ENCODE results near the gene B3GNT8.

DNA sequence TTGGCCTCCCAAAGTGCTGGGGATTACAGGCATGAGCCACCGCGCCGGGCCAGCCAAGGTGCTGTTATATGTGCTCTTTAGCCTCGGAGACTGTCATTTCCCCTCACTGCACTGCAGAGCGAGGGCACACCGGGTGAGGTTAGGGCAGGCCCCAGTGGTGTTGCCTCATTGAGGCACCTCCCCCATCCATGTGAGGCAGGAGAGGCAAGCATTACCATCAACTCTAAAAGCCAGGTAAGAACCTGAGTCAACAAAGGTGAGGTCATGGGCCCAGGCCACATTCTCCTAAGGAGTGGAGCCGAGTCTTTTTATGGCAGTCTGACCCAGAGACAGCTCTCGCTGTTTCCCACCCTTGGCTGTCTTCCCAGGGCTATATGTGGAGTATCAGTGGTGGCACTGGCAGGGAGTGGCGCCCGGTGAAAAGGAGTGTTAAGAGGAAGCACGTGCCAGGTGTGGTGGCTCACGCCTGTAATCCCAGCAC is 10.9 kb downstream of the B3GNT8 start:
- TF ChIP-seq, protein P1, sequence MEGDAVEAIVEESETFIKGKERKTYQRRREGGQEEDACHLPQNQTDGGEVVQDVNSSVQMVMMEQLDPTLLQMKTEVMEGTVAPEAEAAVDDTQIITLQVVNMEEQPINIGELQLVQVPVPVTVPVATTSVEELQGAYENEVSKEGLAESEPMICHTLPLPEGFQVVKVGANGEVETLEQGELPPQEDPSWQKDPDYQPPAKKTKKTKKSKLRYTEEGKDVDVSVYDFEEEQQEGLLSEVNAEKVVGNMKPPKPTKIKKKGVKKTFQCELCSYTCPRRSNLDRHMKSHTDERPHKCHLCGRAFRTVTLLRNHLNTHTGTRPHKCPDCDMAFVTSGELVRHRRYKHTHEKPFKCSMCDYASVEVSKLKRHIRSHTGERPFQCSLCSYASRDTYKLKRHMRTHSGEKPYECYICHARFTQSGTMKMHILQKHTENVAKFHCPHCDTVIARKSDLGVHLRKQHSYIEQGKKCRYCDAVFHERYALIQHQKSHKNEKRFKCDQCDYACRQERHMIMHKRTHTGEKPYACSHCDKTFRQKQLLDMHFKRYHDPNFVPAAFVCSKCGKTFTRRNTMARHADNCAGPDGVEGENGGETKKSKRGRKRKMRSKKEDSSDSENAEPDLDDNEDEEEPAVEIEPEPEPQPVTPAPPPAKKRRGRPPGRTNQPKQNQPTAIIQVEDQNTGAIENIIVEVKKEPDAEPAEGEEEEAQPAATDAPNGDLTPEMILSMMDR (conservative IDR thresholded peaks at IDR 0.05; ENCODE audit: low read length), result no peak
- no peak for TF ChIP-seq EZH2phosphoT487 (IDR thresholded peaks at IDR 0.05; ENCODE audit: borderline replicate concordance)
